Astrocyte (in vitro differentiated cells and primary cell): ENCODE data around the gene SUSD6.

Source experiments
- EZH2 ChIP-seq: IDR thresholded peaks from 2 replicates; pipeline ENCODE4 v1.6.1; 2012; ENCODE audit warnings: mild to moderate bottlenecking, low read length, inconsistent platforms; ENCODE audit not compliant: insufficient read depth
- TF ChIP-seq, protein P1 (sequence below): IDR thresholded peaks from 2 replicates; pipeline ENCODE4 v1.5.1; 2011; ENCODE audit warnings: low read depth, mild to moderate bottlenecking, inconsistent platforms, low read length, moderate library complexity; ENCODE audit not compliant: insufficient read depth

DNA sequence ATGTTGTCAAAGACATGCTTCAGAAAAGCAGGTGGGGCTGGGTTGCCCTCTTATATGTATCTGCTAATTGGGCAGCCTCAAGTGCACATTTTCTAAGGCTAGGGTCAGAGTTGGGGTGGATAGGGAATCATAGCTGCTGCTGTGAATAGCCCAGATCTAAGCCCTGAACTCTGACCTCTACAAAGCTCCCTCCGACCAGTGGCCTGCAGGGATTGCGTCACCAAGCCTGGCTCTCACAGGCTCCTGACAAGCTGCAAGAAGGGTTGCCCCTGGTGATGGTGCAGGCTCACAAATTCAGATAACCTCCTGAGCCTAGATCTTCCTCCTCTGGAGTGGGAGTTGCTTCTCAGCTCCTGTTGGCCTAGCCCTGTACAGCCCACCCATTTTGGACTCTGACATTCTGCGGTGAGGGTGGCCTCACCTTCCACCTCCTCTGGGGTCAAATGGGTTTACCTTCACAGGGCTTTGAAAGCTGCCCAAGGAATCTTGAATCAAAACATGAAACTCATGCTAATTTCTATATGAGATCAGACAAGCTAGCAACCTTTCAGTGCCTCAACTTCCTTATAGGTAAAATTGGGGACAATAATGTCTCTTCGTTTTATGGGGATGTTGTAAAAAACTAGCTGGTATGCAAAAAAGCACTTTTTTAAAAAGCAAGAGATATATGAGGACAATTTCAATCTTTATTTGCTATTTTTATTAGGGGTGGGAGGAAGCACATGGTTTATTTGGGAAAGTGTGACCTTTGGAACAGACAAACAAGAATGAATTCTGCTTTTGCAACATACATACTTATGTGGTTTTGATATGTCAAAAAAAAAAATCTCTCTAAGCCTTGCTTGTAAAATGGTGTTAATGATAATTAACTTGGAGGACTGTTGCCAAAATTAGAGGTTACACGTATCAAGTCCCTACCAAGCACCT, 4.9 kb upstream of the SUSD6 start:
- TF ChIP-seq, protein P1, sequence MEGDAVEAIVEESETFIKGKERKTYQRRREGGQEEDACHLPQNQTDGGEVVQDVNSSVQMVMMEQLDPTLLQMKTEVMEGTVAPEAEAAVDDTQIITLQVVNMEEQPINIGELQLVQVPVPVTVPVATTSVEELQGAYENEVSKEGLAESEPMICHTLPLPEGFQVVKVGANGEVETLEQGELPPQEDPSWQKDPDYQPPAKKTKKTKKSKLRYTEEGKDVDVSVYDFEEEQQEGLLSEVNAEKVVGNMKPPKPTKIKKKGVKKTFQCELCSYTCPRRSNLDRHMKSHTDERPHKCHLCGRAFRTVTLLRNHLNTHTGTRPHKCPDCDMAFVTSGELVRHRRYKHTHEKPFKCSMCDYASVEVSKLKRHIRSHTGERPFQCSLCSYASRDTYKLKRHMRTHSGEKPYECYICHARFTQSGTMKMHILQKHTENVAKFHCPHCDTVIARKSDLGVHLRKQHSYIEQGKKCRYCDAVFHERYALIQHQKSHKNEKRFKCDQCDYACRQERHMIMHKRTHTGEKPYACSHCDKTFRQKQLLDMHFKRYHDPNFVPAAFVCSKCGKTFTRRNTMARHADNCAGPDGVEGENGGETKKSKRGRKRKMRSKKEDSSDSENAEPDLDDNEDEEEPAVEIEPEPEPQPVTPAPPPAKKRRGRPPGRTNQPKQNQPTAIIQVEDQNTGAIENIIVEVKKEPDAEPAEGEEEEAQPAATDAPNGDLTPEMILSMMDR = no peak
- no peak for TF ChIP-seq EZH2
